ENCODE measurements around the gene LHPP.

Gene LHPP

GRCh38 chr10:124575107-124576035, 113.7 kb downstream of the LHPP start:
- ChIA-PET POLR2A (no interaction called here), CTCF (no interaction called here)
- TF ChIP-seq ZIC2 (tag by site-specific recombination; IDR thresholded peaks at IDR 0.05) (0 out of 2 replicates have a peak, but pooled peaks have one; percentile 24), ZSCAN16 (tag by site-specific recombination; IDR thresholded peaks at IDR 0.05) (no peak)
- H3K4me1 ChIP-seq (ENCODE audit: control insufficient read depth, insufficient read depth, low read length): no peaks in the 10 kb centered on the region
- no peaks in the 10 kb centered on the region for H3K36me3 ChIP-seq (ENCODE audit: control insufficient read depth in 2 of 2, insufficient read depth in 1 of 2, low read length in 2 of 2)
- H3K9me3 ChIP-seq (ENCODE audit: control insufficient read depth, insufficient read depth, low read depth, low read length): no peaks in the 10 kb centered on the region
- no peak overlapping the region for H3K27ac ChIP-seq (ENCODE audit: extremely low read depth, low read depth, low read length)
- H3K4me3 ChIP-seq (ENCODE audit: low read depth, low read length): no peak overlapping the region

- Histone ChIP-seq H3K4me1 (ENCODE audit: control insufficient read depth, insufficient read depth, low read length) (no peaks in the 10 kb centered on the region), H3K27ac (ENCODE audit: extremely low read depth, low read depth, low read length) (no peak overlapping the region), H3K36me3 (ENCODE audit: control insufficient read depth in 2 of 2, insufficient read depth in 1 of 2, low read length in 2 of 2) (no peaks in the 10 kb centered on the region), H3K4me3 (ENCODE audit: low read depth, low read length) (no peak overlapping the region), H3K9me3 (ENCODE audit: control insufficient read depth, insufficient read depth, low read depth, low read length) (no peaks in the 10 kb centered on the region)
- ChIA-PET POLR2A (no interaction called here), CTCF (interaction anchor here (0.9 kb wide), 1 partner anchor 12 kb away, joined by 3 read pairs; no protein-coding TSS in a partner anchor)
- TF ChIP-seq BCL11B (tag by site-specific recombination; IDR thresholded peaks at IDR 0.05; ENCODE audit: low read depth) (no peak), ZSCAN23 (tag by site-specific recombination; IDR thresholded peaks at IDR 0.05) (no peak), ZNF140 (tag by site-specific recombination; IDR thresholded peaks at IDR 0.05) (no peak), ZBTB11 (tag by site-specific recombination; conservative IDR thresholded peaks at IDR 0.05; ENCODE audit: low read depth) (no peak)
Observed at GRCh38 chr10:124576526-124577420, 115.2 kb downstream of the LHPP start.

GRCh38 chr10:124577651-124578050, 116.0 kb downstream of the LHPP start:
- Histone ChIP-seq H3K36me3 (ENCODE audit: control insufficient read depth in 2 of 2, insufficient read depth in 1 of 2, low read length in 2 of 2) (no peaks in the 10 kb centered on the region), H3K27ac (ENCODE audit: extremely low read depth, low read depth, low read length) (no peak overlapping the region), H3K4me1 (ENCODE audit: control insufficient read depth, insufficient read depth, low read length) (no peaks in the 10 kb centered on the region), H3K4me3 (ENCODE audit: low read depth, low read length) (no peak overlapping the region), H3K9me3 (ENCODE audit: control insufficient read depth, insufficient read depth, low read depth, low read length) (no peaks in the 10 kb centered on the region)
- ChIA-PET CTCF (no interaction called here), POLR2A (no interaction called here)
- TF ChIP-seq ZNF596 (tag by site-specific recombination; IDR thresholded peaks at IDR 0.05) (no peak), SETDB1 (IDR thresholded peaks at IDR 0.05; ENCODE audit: insufficient read length, low read length) (no peak), ZFHX2 (tag by site-specific recombination; conservative IDR thresholded peaks at IDR 0.05) (no peak), PBX3 (CRISPR knock-in tag; IDR thresholded peaks at IDR 0.05) (no peak), ZNF670 (tag by site-specific recombination; IDR thresholded peaks at IDR 0.05; ENCODE audit: low read depth) (no peak), SP3 (tag by site-specific recombination; IDR thresholded peaks at IDR 0.05) (no peak), GLI2 (tag by site-specific recombination; IDR thresholded peaks at IDR 0.05; ENCODE audit: borderline replicate concordance, low read depth) (no peak), ZNF26 (tag by site-specific recombination; IDR thresholded peaks at IDR 0.05) (no peak), TCF7L2 (IDR thresholded peaks at IDR 0.05; ENCODE audit: borderline replicate concordance, low read depth, low read length) (no peak), ZBTB8A (tag by site-specific recombination; IDR thresholded peaks at IDR 0.05) (no peak), ZBTB1 (tag by site-specific recombination; IDR thresholded peaks at IDR 0.05) (no peak), ELK4 (IDR thresholded peaks at IDR 0.05; ENCODE audit: borderline replicate concordance, low read depth, low read length) (no peak)
